SK-N-SH (cell line): ENCODE measurements around the gene CCDC148.

ENCODE experiments used
- EP300 ChIP-seq, 2 experiments: IDR thresholded peaks; 2 replicates each; pipeline versions ENCODE4 v1.4.0 to v1.6.1; 2012; ENCODE audit warnings: borderline replicate concordance in 1 of 2, low read depth in 1 of 2, low read length in 1 of 2
- NRF1 ChIP-seq: IDR thresholded peaks from 2 replicates; pipeline ENCODE4 v1.6.1; 2012; ENCODE audit warnings: low read depth, mild to moderate bottlenecking, low read length
- POLR2AphosphoS5 ChIP-seq: IDR thresholded peaks from 2 replicates; pipeline ENCODE4 v1.6.1; 2012; ENCODE audit warnings: low read depth, low read length
- TF ChIP-seq, protein P1 (sequence below): IDR thresholded peaks from 2 replicates; pipeline ENCODE4; 2012

DNA sequence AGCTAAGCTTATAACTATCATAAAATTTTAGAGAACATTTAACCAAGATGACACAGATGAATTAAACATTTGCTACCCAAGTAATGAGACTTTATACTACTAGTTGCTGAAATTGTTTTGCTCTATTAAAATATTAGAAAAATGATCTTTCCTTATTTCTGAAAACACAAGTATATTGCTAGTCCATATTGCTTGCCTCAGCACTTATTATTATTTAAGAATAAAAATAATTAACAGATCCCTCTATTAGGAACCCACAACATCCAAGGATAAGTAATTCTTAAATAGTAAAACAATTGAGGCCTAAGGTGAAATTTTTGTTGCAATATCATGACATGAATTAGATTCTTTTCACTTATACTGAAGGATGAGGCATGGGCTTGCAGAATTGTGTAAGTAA lies 65.2 kb downstream of the CCDC148 start:
- TF ChIP-seq, protein P1, sequence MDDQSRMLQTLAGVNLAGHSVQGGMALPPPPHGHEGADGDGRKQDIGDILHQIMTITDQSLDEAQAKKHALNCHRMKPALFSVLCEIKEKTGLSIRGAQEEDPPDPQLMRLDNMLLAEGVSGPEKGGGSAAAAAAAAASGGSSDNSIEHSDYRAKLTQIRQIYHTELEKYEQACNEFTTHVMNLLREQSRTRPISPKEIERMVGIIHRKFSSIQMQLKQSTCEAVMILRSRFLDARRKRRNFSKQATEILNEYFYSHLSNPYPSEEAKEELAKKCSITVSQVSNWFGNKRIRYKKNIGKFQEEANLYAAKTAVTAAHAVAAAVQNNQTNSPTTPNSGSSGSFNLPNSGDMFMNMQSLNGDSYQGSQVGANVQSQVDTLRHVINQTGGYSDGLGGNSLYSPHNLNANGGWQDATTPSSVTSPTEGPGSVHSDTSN = no peak
- no peak for TF ChIP-seq POLR2AphosphoS5
- TF ChIP-seq NRF1 = no peak
- TF ChIP-seq EP300 (IDR thresholded peaks at IDR 0.05; ENCODE audit: borderline replicate concordance in 1 of 2, low read depth in 1 of 2, low read length in 1 of 2) = no peak
